HG02623 (cell line): Measurements from ENCODE around the gene RNGTT.

Experiments
- ATAC-seq: cut with Tn5 transposase; IDR thresholded peaks from one replicate; pipeline ENCODE4 v1.9.1; 2021; ENCODE audit warnings: moderate library complexity; ENCODE audit not compliant: unreplicated experiment

Gene RNGTT

DNA sequence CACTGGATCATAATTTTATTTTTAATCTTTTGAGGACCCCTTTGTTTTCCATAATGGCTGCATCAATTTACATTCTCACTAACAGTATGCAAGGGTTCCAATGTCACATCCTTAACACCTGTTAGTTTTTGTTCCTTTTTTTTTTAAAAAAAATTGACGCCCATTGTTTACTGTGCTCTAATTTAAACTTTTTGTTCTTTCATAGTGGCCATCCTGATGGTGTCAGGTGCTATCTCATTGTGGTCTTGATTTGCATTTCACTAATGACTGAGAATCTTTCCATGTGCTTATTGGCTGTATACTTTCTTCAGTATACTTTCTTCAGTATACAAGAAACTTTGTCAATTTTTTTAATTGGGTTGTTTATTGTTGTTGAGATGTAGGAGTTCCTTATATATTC, 347.0 kb downstream of the RNGTT start:
- ATAC-seq, result no peak

GRCh38 chr6:88614316-88614877, 349.0 kb downstream of the RNGTT start:
- no peak for ATAC-seq

- ATAC-seq, result no peak
Measured at GRCh38 chr6:88612631-88613030, 350.8 kb downstream of the RNGTT start.

DNA sequence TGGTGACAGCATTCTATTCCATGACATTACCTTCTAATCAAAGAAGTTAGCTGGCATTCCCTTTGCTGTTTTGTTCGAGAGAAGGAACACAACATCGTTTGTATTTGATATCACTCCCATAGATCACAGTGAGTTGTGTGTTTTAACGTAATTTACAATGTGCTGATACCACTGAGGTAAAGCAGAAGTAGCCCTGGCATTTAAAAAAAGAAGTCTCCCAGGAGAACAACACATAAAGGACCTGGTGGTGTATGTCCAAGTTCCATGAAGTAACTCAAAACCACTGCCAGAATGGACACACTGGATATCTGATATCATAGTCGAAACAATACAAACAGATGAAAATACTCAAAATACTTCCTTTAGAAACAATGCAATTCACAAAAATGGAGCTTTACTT, 351.7 kb downstream of the RNGTT start:
- ATAC-seq, result no peak

DNA sequence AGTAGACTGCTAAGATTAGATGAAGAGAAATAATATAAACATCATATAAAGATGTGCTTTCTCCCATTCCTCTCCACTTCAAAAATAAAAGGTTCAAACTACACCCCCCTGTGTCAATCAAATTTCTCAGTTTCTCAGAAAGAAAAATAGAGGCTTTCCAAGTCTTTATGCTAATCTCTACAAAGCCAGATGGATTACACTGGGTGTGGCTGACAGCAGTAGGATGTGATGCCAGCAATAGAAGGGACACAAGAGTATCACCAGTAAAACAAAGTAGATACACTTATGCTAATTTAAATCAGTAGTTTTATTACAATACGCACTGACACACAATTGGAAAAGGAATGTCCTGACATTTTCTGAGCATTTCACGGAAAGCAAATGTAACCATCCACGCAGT, 353.4 kb downstream of the RNGTT start:
- ATAC-seq, result no peak

- ATAC-seq, result no peak
Measured at GRCh38 chr6:88605271-88605670, 358.1 kb downstream of the RNGTT start.

DNA sequence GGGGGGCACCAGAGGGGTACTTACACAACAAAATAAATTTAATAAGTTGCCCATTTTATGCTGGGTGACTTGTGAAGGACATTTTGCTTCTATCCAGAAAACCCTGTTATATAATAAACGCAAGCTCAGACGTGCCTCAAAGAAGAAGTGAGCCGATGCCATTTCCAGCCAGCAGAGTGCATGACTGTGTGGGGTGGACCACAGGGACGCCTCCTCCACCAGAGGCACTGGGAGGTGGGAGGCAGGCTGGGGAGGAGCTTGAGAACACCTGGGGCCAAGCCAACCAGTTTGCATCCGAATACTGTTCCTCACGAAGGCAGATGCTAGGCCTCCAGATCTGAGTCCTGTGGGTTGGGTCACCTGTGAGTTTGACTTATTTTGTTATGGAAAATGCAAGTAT, 363.8 kb downstream of the RNGTT start:
- no peak for ATAC-seq

DNA sequence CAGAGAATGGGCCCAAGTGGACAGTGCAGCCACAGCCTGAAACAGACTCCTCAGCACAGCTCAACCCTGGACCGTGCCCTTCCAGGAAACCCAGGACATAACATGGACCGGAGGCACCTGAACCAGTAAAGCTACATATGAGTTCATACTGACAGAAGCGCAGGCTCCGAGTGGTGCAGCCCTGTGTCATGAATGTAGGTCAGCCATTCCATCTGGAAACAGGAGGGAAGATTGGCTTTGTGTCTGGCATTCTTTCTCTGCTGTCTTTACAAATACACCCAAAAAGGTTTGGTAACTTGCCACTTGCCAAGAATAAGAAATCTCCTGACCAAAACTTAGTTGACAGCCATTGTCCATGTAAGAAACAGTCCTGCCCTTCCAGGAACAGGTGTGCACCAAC, 366.6 kb downstream of the RNGTT start:
- ATAC-seq, result no peak

GRCh38 chr6:88588938-88589337, 374.5 kb downstream of the RNGTT start:
- ATAC-seq, result no peak

- ATAC-seq, result no peak
Measured at GRCh38 chr6:88587150-88587520, 376.3 kb downstream of the RNGTT start.

- no peak for ATAC-seq
Measured at GRCh38 chr6:88586371-88587149, 376.9 kb downstream of the RNGTT start.

GRCh38 chr6:88585276-88585692, 378.1 kb downstream of the RNGTT start:
- ATAC-seq, result no peak

GRCh38 chr6:88584581-88585275, 378.7 kb downstream of the RNGTT start:
- ATAC-seq, result no peak

DNA sequence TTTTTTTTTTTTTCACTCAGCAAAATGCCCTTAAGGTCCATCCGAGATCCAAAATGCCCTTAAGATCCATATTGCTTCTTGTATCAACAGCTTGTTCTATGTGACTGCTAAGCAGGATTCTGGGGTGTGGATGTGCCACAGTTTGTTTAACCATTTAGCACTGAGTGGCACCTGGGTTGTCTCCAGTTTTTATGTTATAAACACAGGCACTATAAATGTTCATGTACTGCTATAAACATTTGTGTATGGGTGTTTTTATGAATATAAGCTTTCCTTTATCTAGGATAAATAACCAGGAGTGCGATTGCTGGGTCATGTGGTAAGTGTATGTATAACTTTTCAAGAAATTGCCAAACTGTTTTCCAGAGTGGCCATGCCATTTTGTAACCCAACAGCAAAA, 386.0 kb downstream of the RNGTT start:
- ATAC-seq, result no peak

DNA sequence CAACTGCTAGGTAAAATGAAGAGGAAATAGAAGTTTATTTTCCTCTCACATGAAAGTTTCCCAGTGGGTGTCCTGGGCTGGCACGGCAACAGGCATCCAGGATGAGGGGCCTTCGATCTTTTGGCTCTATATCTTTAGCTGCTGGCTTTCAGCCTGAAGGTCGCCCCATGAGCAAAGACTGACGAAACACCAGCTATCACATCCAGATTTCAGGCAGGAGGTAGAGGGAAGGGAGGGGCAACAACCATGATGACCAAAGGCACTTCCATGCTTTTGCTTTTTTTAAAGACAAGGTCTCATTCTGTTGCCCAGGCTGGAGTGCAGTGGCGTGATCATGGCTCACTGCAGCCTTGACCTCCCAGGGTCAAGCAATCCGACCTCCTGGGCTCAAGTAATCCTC, 387.9 kb downstream of the RNGTT start:
- ATAC-seq, result no peak

GRCh38 chr6:88574651-88575050, 388.8 kb downstream of the RNGTT start:
- no peak for ATAC-seq

GRCh38 chr6:88574031-88574430, 389.4 kb downstream of the RNGTT start:
- ATAC-seq, result no peak

- ATAC-seq, result no peak
Measured at GRCh38 chr6:88573561-88573960, 389.9 kb downstream of the RNGTT start.

DNA sequence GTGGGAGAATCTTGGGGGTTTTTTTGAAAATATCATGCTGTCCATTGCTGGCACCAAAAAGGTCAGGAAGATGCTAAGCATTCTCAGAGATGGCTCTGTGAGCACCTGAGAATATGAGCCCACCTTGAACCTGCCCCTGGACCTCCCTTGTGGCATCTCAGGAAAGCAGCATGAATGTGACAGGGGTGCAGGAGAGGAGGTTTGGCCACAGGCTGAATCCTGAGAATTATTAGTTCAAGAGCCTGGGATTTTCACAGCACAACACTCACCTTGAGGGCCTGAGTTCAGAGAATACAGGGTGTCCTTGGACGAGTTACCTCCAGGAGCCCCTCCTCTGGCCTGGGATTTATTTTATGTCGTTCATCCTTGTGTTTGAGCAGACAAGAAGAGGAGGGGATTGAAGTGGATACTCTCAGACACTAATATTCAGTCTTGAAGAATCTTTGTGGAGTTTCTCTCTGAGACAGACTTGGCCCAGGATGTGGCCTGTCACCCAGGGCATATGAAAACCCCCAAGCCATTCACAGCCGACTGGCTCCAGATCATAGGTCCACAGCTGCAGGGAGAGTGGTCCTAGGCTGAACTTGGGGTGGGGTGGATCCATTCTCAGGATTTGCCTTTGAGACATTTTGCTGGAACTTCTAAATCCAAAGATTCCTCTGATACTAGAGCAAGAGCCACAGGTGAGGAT, 390.8 kb downstream of the RNGTT start:
- no peak for ATAC-seq

GRCh38 chr6:88569959-88570358, 393.5 kb downstream of the RNGTT start:
- no peak for ATAC-seq

- no peak for ATAC-seq
Measured at GRCh38 chr6:88567696-88568095, 395.7 kb downstream of the RNGTT start.
